Left ventricle myocardium inferior (tissue), 1 donor: Measurements from ENCODE around the gene FIBCD1. TPM values are rescaled to one million over a fixed set of nuclear protein-coding genes. Genes with fewer than 3 reads are reported as not detected.

Experiments
- DNase-seq: peaks from one replicate; pipeline ENCODE4 v3.0.0-alpha.2; 2020
- H3K27ac ChIP-seq: fragments of 200-600 bp; replicated peaks from 2 replicates; pipeline ENCODE4 v1.8.0; 2021
- H3K27me3 ChIP-seq: fragments of 200-600 bp; 2 replicates; pipeline ENCODE4 v1.8.0; 2021; ENCODE audit warnings: low read depth
- H3K36me3 ChIP-seq: fragments of 200-600 bp; 2 replicates; pipeline ENCODE4 v1.8.0; 2021
- H3K4me1 ChIP-seq: fragments of 200-600 bp; 2 replicates; pipeline ENCODE4 v1.8.0; 2021
- H3K4me3 ChIP-seq: fragments of 200-600 bp; 2 replicates; pipeline ENCODE4 v1.8.0; 2021; ENCODE audit warnings: mild to moderate bottlenecking, moderate library complexity
- H3K9me3 ChIP-seq: fragments of 200-600 bp; replicated peaks from 2 replicates; pipeline ENCODE4 v1.8.0; 2021
- intact Hi-C: fragments of 100-400 bp; cut with micrococcal nuclease; formaldehyde crosslinking; loops from one replicate; pipeline ENCODE4 v1.11.0; 2022
- total RNA-seq: library from RNA; stranded (reverse); fragmentation: NEBNext Ultra II Directional; extraction: Animal tissue kit (Norgen Biotek cat#: 25700); gene quantifications from one replicate; pipeline ENCODE4 v1.2.1, GENCODE V29; 2021
- TF ChIP-seq, protein P1 (sequence below): fragments of 200-600 bp; IDR thresholded peaks from 2 replicates; pipeline ENCODE4 v1.8.0; 2021; ENCODE audit warnings: antibody characterized with exemption, mild to moderate bottlenecking, borderline replicate concordance
- donor health status: DM: no; HTN: yes; CAD: no; lungs with severe emphysema.

Gene FIBCD1
- total RNA-seq, 1 donor from 2014 or later = 0.58 TPM

DNA sequence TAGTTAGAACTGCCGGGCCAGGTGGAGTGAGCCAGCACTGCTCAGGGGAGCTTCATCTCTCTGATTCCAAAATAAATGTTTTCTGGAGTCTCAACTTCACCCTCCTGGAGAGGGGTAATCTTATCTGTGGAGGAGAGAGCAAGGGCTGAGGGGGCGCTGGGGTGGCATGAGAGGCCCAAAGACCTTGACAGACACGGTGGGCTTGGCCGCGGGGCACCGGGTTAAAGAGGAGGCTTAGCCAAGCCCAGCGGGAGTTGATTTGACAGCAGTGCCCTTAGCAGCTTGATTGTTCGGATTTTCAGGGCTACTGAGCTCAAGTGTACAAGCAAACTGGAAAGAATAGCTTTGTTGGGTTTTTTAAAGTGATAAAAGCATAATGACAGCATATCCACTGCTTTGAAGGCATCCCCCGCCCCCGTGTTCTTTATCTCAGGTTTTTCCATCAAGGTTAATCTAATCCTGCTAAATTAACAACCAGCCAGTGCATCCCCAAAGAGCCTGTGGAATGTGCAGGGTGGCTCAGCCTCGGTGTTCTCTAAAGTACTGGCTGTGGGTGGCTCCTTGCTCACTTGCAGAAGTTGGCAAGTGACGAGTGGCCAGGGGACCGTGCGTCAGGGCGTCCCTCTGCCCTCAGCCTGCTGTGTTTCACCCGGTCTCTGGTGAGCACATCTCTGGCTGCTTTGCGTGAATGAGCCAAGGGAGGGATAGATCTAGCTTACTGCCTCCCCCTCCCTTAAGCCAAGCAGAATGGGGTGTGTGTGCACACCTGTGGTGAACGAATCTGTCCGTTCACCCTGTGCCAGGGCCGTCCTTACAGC is 48.0 kb downstream of the FIBCD1 start:
- DNase-seq = no peak
- Histone ChIP-seq H3K27me3 (no peaks in the 10 kb centered on the region), H3K4me3 (no peak overlapping the region), H3K36me3 (peaks cover 50% of the 10 kb centered on the region), H3K9me3 (no peaks in the 10 kb centered on the region), H3K4me1 (peaks cover 36% of the 10 kb centered on the region), H3K27ac (no peak overlapping the region)
- intact Hi-C loops = no loop called here
- TF ChIP-seq, protein P1, sequence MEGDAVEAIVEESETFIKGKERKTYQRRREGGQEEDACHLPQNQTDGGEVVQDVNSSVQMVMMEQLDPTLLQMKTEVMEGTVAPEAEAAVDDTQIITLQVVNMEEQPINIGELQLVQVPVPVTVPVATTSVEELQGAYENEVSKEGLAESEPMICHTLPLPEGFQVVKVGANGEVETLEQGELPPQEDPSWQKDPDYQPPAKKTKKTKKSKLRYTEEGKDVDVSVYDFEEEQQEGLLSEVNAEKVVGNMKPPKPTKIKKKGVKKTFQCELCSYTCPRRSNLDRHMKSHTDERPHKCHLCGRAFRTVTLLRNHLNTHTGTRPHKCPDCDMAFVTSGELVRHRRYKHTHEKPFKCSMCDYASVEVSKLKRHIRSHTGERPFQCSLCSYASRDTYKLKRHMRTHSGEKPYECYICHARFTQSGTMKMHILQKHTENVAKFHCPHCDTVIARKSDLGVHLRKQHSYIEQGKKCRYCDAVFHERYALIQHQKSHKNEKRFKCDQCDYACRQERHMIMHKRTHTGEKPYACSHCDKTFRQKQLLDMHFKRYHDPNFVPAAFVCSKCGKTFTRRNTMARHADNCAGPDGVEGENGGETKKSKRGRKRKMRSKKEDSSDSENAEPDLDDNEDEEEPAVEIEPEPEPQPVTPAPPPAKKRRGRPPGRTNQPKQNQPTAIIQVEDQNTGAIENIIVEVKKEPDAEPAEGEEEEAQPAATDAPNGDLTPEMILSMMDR = no peak

DNA sequence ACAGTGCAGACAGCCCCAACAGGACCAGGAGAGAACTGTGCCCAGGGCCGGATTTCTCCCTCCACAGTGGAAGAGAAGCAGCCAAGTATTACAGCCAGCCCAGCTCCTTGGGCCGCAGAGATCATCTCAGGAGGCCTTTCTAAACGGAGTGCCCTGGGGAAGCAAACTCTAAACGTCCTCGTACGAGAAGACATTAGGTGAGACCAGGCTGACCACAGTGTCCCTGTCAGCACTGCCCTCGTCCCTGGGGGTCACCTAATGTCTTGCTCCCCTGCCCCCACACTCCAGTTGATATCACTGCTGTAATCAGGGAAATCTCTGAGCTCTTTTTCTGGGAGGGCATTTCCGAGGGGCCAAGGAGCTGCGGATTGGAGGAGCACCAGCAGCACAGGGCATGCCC is 48.9 kb downstream of the FIBCD1 start:
- H3K4me1 ChIP-seq = peaks cover 27% of the 10 kb centered on the region
- H3K27me3 ChIP-seq = no peaks in the 10 kb centered on the region
- H3K4me3 ChIP-seq = no peak overlapping the region
- intact Hi-C loops = no loop called here
- H3K27ac ChIP-seq = no peak overlapping the region
- no peak for DNase-seq
- H3K9me3 ChIP-seq = no peaks in the 10 kb centered on the region
- TF ChIP-seq, protein P1 = no peak
- H3K36me3 ChIP-seq = peaks cover 59% of the 10 kb centered on the region

DNA sequence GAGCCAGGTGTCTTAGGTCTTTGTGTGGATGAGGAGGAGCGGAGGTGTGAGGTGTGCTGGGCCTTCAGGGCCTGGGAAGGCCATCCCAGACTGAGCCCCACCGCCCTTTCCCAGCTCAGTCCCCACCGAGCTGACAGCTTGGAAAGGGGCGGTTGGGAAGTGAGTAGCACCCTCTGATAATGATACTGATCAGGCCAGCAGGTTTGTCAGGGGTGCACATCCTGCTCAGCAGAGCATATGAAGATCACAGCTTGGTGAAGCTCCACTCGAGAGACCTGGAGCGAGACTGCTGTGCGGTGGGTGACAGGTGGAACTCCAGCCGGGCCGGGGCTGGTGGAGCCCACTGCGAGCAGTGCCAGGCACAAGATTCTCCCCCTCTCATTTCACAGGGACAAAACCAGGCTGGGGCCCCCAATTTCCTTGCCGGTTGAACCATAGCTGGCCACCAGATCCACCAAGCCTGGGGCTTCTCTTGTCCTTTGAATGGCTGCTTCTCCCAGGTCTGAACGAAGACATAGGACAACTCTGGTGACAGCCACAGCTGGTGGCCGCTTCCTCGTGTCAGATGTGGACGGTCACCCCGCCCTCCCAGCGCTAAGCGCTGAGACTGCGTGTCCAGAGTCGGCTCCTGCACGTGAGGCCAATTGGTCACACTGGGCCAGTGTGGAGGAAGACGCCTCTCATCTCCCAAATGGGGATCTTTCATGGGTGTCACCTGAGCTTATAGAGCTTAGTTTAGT is 50.7 kb downstream of the FIBCD1 start:
- no peaks in the 10 kb centered on the region for H3K27me3 ChIP-seq
- no peaks in the 10 kb centered on the region for H3K9me3 ChIP-seq
- H3K4me1 ChIP-seq = peaks cover 9% of the 10 kb centered on the region
- no peak overlapping the region for H3K27ac ChIP-seq
- no peak for DNase-seq
- H3K4me3 ChIP-seq = no peak overlapping the region
- TF ChIP-seq, protein P1 = no peak
- H3K36me3 ChIP-seq = peaks cover 78% of the 10 kb centered on the region
- intact Hi-C loops = no loop called here

DNA sequence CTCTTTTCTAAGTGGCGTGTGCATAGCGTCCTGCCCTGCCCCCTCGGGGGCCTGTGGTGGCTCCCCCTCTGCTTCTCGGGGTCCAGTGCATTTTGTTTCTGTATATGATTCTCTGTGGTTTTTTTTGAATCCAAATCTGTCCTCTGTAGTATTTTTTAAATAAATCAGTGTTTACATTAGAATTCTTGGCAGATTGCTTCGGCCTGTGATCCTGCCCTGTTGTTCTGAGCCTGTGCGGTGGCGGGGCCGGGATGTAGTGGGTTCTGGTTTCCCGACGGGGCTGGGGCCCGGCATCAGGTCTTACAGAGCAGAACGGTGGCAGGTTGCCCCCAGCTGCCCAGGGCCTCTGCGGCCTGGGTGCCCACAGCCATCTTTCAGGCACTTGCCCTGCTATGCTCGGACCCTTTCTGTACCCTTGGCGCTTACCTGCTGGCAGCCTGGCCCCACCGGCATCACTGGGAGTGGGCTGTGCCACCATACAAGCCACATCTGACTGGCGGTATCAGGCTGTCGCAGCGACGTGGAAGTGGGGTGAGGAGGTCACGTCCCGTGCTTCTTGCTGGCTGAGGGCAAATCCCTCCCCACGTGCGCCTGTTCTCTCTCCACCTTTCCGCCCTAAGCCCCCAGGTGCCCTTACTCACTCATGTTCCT is 51.4 kb downstream of the FIBCD1 start:
- Histone ChIP-seq H3K4me1 (peaks cover 3% of the 10 kb centered on the region), H3K9me3 (no peaks in the 10 kb centered on the region), H3K36me3 (peaks cover 84% of the 10 kb centered on the region), H3K4me3 (no peak overlapping the region), H3K27ac (no peak overlapping the region), H3K27me3 (no peaks in the 10 kb centered on the region)
- no peak for DNase-seq
- TF ChIP-seq, protein P1 = no peak
- intact Hi-C loops = no loop called here

DNA sequence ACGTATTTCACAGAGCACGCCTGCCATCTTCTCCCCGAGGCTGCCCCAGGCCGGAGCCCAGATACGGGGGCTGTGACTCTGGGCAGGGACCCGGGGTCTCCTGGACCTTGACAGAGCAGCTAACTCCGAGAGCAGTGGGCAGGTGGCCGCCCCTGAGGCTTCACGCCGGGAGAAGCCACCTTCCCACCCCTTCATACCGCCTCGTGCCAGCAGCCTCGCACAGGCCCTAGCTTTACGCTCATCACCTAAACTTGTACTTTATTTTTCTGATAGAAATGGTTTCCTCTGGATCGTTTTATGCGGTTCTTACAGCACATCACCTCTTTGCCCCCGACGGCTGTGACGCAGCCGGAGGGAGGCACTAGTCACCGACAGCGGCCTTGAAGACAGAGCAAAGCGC is 52.1 kb downstream of the FIBCD1 start:
- no peaks in the 10 kb centered on the region for H3K9me3 ChIP-seq
- H3K4me3 ChIP-seq = no peak overlapping the region
- H3K27ac ChIP-seq = no peak overlapping the region
- H3K27me3 ChIP-seq = no peaks in the 10 kb centered on the region
- TF ChIP-seq, protein P1 = no peak
- DNase-seq = no peak
- H3K36me3 ChIP-seq = peaks cover 91% of the 10 kb centered on the region
- H3K4me1 ChIP-seq = no peaks in the 10 kb centered on the region
- intact Hi-C loops = no loop called here
